Measurements from ENCODE around the gene SLC66A3.

DNA sequence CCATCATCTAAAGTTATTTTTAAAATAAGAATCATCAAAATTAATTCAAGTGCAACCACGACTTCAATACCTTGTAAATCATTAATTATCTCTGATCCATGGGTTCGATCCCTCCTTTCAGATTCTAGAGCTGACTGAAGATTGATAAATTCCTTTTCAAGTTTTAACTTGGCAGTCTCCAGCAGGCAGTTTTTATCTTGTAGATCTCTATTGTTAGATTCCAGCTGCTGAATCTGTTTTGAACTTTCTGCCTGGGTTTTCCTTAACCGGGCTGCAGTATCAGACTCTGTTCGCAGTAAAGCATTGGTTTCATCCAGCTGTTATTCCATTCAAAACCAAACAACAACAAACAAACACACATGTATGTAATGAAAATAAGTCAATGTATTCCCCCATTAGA, 59.5 kb downstream of the SLC66A3 start:
- TF ChIP-seq, protein P1, sequence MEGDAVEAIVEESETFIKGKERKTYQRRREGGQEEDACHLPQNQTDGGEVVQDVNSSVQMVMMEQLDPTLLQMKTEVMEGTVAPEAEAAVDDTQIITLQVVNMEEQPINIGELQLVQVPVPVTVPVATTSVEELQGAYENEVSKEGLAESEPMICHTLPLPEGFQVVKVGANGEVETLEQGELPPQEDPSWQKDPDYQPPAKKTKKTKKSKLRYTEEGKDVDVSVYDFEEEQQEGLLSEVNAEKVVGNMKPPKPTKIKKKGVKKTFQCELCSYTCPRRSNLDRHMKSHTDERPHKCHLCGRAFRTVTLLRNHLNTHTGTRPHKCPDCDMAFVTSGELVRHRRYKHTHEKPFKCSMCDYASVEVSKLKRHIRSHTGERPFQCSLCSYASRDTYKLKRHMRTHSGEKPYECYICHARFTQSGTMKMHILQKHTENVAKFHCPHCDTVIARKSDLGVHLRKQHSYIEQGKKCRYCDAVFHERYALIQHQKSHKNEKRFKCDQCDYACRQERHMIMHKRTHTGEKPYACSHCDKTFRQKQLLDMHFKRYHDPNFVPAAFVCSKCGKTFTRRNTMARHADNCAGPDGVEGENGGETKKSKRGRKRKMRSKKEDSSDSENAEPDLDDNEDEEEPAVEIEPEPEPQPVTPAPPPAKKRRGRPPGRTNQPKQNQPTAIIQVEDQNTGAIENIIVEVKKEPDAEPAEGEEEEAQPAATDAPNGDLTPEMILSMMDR (IDR thresholded peaks at IDR 0.05), result no peak
- TF ChIP-seq EP300 (IDR thresholded peaks at IDR 0.05) (no peak), POLR2A (IDR thresholded peaks at IDR 0.05) (no peak), POLR2AphosphoS5 (IDR thresholded peaks at IDR 0.05) (no peak)
